Osteocyte (in vitro differentiated cells): ENCODE results near the gene TMEM17. TPM values are rescaled to one million over a fixed set of nuclear protein-coding genes. Genes with fewer than 3 reads are reported as not detected.
A peak's percentile ranks its signal among the peaks of the same experiment; 100 is the strongest.

Experiments
- DNase-seq: peaks from one replicate; pipeline ENCODE4 v3.0.0; 2021; ENCODE audit warnings: mixed read lengths; ENCODE audit not compliant: unreplicated experiment; ENCODE audit errors: extremely low spot score
- H3K27ac Mint-ChIP-seq: one replicate; pipeline ENCODE4 v1.8.0; 2021; ENCODE audit warnings: mild to moderate bottlenecking, mixed read lengths; ENCODE audit not compliant: unreplicated experiment
- H3K27me3 Mint-ChIP-seq: one replicate; pipeline ENCODE4 v1.8.0; 2021; ENCODE audit warnings: mixed read lengths; ENCODE audit not compliant: unreplicated experiment
- H3K36me3 Mint-ChIP-seq: one replicate; pipeline ENCODE4 v1.8.0; 2021; ENCODE audit warnings: mixed read lengths; ENCODE audit not compliant: unreplicated experiment
- H3K4me1 Mint-ChIP-seq: one replicate; pipeline ENCODE4 v1.8.0; 2021; ENCODE audit warnings: mixed read lengths; ENCODE audit not compliant: unreplicated experiment
- H3K4me3 Mint-ChIP-seq: one replicate; pipeline ENCODE4 v1.8.0; 2021; ENCODE audit warnings: mild to moderate bottlenecking, moderate library complexity, mixed read lengths; ENCODE audit not compliant: unreplicated experiment
- H3K9me3 Mint-ChIP-seq: one replicate; pipeline ENCODE4 v1.8.0; 2021; ENCODE audit warnings: mixed read lengths; ENCODE audit not compliant: unreplicated experiment
- CTCF ChIP-seq: fragments of 200-600 bp; sonication (generic); IDR thresholded peaks from 2 replicates; pipeline ENCODE4 v1.5.0; 2021; ENCODE audit warnings: antibody characterized with exemption, mild to moderate bottlenecking, moderate library complexity
- total RNA-seq: library from RNA; stranded (reverse); gene quantifications from 2 replicates; pipeline ENCODE4 v1.2.1, GENCODE V29; 2021

The TMEM17 gene
- total RNA-seq, 1 donor from 2014 or later, result 2.1 TPM

DNA sequence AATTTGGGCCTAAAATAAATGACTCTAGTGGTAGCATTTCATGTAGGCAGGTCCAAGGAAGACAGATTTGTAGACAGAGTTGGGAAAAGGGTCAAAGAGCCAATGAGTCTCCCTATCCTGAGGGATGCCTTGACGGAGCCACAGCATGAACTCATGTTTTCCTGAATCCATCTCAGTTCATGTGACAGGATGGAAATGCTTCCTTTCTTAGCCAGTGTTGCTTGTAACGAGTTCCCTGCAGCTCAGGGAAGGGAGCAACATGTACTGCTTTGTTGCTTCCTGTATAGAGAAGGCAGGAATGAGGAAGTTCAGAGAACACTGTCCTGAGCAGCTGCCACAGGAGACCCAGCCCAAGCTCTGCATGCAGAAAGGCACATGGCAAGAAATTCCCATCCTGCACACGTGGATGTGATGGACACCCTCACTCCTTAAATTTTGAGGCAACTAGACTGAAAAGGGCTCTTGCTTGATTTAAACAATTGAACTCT is 27.9 kb downstream of the TMEM17 start:
- Mint-ChIP-seq H3K4me3 (no peak overlapping the region), H3K9me3 (peaks cover 5% of the 10 kb centered on the region), H3K36me3 (no peaks in the 10 kb centered on the region), H3K27ac (peak overlapping the region; percentile 19), H3K27me3 (peaks cover 2% of the 10 kb centered on the region), H3K4me1 (peaks cover 27% of the 10 kb centered on the region)
- DNase-seq, result no peak
- no peak for TF ChIP-seq CTCF

DNA sequence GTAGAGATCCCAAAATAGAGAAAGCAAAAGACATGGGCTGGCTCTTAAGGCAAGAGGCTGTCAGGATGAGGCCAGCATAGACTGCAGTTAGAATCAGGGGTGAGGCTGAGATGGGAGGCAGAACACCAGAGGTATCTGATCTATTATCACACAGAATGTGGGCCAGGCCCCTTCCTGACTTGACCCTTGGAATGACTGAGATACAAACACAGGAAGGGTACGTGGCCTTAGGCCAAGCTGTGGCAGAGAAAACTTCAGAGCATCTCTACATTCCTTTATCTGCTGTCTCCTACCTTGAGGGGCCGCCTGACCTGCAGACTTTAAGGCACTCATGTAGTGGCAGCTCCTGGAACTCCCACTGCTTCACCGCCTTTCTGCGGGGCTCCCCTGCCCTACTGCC is 28.4 kb downstream of the TMEM17 start:
- no peak for TF ChIP-seq CTCF
- Mint-ChIP-seq H3K4me3 (no peak overlapping the region), H3K4me1 (peaks cover 29% of the 10 kb centered on the region), H3K36me3 (no peaks in the 10 kb centered on the region), H3K27me3 (peaks cover 2% of the 10 kb centered on the region), H3K9me3 (peaks cover 5% of the 10 kb centered on the region), H3K27ac (peak overlapping the region; percentile 19)
- no peak for DNase-seq

DNA sequence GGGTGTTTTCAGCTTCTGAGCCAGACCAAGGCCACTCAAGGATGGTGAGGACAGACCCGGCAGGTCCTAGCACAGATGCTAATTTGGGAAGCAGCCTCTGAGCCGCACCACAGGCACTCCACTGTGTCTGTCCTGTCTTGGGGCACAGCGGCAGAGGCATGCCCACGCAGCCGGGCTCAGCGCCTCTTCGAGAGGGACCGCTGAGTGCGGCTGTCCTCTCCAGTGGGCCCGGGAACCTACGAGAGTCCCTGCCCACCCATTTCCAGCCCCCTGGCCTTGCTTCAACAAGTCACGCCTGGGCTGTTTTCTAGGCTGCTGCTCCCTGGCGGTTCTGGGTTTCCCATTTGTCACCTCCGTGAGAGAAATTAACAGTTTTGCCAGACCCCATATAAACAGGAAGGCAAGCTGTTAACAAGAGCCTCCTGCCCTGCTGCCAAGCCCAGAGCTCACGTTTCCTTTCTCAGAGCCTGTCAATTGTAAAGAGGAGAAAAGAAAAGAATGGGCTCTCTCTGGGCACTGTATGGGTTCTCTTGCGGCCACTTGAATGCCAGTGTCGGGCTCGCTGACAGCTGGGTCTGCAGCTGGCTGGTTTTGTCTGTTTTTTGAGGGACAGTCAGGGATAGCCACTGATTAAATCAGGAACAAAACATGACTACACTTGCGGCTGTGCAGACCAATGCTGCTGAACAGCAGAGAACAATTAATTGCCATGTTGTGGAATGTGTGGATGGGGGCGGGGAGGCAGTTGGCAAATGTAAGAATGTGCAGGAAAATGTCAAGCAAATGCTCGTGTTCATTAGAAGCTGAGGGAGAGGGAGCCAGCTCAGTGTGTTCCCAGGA is 30.6 kb downstream of the TMEM17 start:
- peaks cover 30% of the 10 kb centered on the region for H3K4me1 Mint-ChIP-seq
- DNase-seq, result no peak
- H3K27ac Mint-ChIP-seq, result peak overlapping the region; percentile 81
- TF ChIP-seq CTCF, result no peak
- no peaks in the 10 kb centered on the region for H3K36me3 Mint-ChIP-seq
- peaks cover 8% of the 10 kb centered on the region for H3K27me3 Mint-ChIP-seq
- H3K4me3 Mint-ChIP-seq, result no peak overlapping the region
- H3K9me3 Mint-ChIP-seq, result peaks cover 5% of the 10 kb centered on the region

GRCh38 chr2:62474176-62474575 is 31.8 kb downstream of the TMEM17 start:
- peaks cover 30% of the 10 kb centered on the region for H3K4me1 Mint-ChIP-seq
- H3K27ac Mint-ChIP-seq, result no peak overlapping the region
- H3K27me3 Mint-ChIP-seq, result peaks cover 6% of the 10 kb centered on the region
- no peak for TF ChIP-seq CTCF
- H3K36me3 Mint-ChIP-seq, result no peaks in the 10 kb centered on the region
- no peaks in the 10 kb centered on the region for H3K9me3 Mint-ChIP-seq
- no peak for DNase-seq
- no peak overlapping the region for H3K4me3 Mint-ChIP-seq

DNA sequence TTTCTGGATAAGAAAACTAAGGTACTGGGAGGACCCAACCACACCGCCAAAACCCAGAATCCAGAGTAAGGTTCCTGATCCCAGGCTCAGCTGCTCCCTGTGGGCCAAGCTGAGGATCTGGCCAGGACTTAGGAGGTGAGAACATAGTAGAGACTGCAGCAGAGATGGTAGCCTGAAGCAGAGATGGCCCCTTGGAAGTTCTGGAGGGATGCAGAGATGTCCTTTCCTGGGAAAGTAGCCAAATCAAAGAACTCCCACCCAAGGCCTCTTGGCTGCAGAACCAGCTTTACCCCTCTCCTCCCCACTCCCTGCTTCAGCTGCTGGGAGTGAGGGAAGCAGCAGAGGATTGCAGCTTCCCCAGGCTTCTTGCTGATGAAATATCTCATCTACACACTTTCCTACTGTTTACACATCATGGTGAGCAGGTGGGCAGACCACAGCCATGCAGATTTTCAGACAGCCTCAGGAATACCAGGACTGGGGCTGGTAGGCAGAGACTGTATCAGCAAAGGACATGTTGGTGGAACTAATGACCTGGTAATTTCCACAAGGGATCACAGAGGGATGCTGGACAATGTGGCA is 32.7 kb downstream of the TMEM17 start:
- H3K4me1 Mint-ChIP-seq, result peaks cover 29% of the 10 kb centered on the region
- H3K27ac Mint-ChIP-seq, result peak overlapping the region; percentile 9

More for the DNA sequence above, 32.7 kb downstream of the TMEM17 start:
- Mint-ChIP-seq H3K36me3 (no peaks in the 10 kb centered on the region), H3K4me3 (no peak overlapping the region), H3K9me3 (no peaks in the 10 kb centered on the region), H3K27me3 (peaks cover 6% of the 10 kb centered on the region)
- DNase-seq, result no peak
- TF ChIP-seq CTCF, result no peak
